GM21825 (cell line): ENCODE results near the gene HSPB9.
"Not testable (repeated sequence)": the region's sequence is repeated elsewhere in the genome, so short reads cannot be mapped to it uniquely, and the experiment has no call there.

Source experiments
- ATAC-seq: cut with Tn5 transposase; IDR thresholded peaks from one replicate; pipeline ENCODE4 v1.9.1; 2021; ENCODE audit warnings: mild to moderate bottlenecking, moderate library complexity; ENCODE audit not compliant: unreplicated experiment

Gene HSPB9

GRCh38 chr17:42140690-42141089, 18.1 kb downstream of the HSPB9 start:
- not testable (repeated sequence) for ATAC-seq

- no peak for ATAC-seq
Observed at GRCh38 chr17:42141382-42141781, 18.8 kb downstream of the HSPB9 start.

- no peak for ATAC-seq
Observed at GRCh38 chr17:42142371-42142896, 19.8 kb downstream of the HSPB9 start.

- not testable (repeated sequence) for ATAC-seq
Observed at GRCh38 chr17:42143138-42143537, 20.5 kb downstream of the HSPB9 start.

GRCh38 chr17:42146911-42147607, 24.5 kb downstream of the HSPB9 start:
- no peak for ATAC-seq

- no peak for ATAC-seq
Observed at GRCh38 chr17:42153919-42154742, 31.5 kb downstream of the HSPB9 start.

GRCh38 chr17:42155614-42156045, 33.0 kb downstream of the HSPB9 start:
- ATAC-seq, result no peak

- no peak for ATAC-seq
Observed at GRCh38 chr17:42159796-42160530, 37.4 kb downstream of the HSPB9 start.

- no peak for ATAC-seq
Observed at GRCh38 chr17:42160531-42160910, 37.9 kb downstream of the HSPB9 start.

GRCh38 chr17:42163113-42163512, 40.5 kb downstream of the HSPB9 start:
- no peak for ATAC-seq

GRCh38 chr17:42163696-42164407, 41.2 kb downstream of the HSPB9 start:
- ATAC-seq, result no peak

- ATAC-seq, result no peak
Observed at GRCh38 chr17:42165751-42166150, 43.1 kb downstream of the HSPB9 start.

GRCh38 chr17:42166196-42166763, 43.7 kb downstream of the HSPB9 start:
- ATAC-seq, result no peak

- ATAC-seq, result no peak
Observed at GRCh38 chr17:42167807-42168206, 45.2 kb downstream of the HSPB9 start.

- no peak for ATAC-seq
Observed at GRCh38 chr17:42169351-42169750, 46.7 kb downstream of the HSPB9 start.

GRCh38 chr17:42171831-42172230, 49.2 kb downstream of the HSPB9 start:
- ATAC-seq, result no peak
